OCI-M1 (cell line): ENCODE measurements around the gene PTPRF.

ENCODE experiments used
- DNase-seq: peaks from one replicate; lab custom pipeline; 2025; lab: John Stamatoyannopoulos, UW

Gene PTPRF

GRCh38 chr1:43582162-43582566 is 51.5 kb downstream of the PTPRF start:
- peak; percentile 31 for DNase-seq

- DNase-seq = no peak
Measured at GRCh38 chr1:43583058-43583457, 52.4 kb downstream of the PTPRF start.

GRCh38 chr1:43584204-43584603 is 53.5 kb downstream of the PTPRF start:
- DNase-seq = no peak

- DNase-seq = no peak
Measured at GRCh38 chr1:43585557-43585956, 54.9 kb downstream of the PTPRF start.

- DNase-seq = no peak
Measured at GRCh38 chr1:43586136-43586731, 55.6 kb downstream of the PTPRF start.

GRCh38 chr1:43587001-43587400 is 56.3 kb downstream of the PTPRF start:
- DNase-seq = no peak

- no peak for DNase-seq
Measured at GRCh38 chr1:43587594-43587993, 56.9 kb downstream of the PTPRF start.

- DNase-seq = no peak
Measured at GRCh38 chr1:43588592-43588991, 57.9 kb downstream of the PTPRF start.

- no peak for DNase-seq
Measured at GRCh38 chr1:43590388-43590925, 59.8 kb downstream of the PTPRF start.

GRCh38 chr1:43591181-43591580 is 60.5 kb downstream of the PTPRF start:
- DNase-seq = no peak

GRCh38 chr1:43592051-43592665 is 61.5 kb downstream of the PTPRF start:
- DNase-seq = no peak

GRCh38 chr1:43592974-43593683 is 62.4 kb downstream of the PTPRF start:
- no peak for DNase-seq

- no peak for DNase-seq
Measured at GRCh38 chr1:43596579-43596978, 65.9 kb downstream of the PTPRF start.

- no peak for DNase-seq
Measured at GRCh38 chr1:43597028-43597427, 66.3 kb downstream of the PTPRF start.

- no peak for DNase-seq
Measured at GRCh38 chr1:43597721-43598120, 67.0 kb downstream of the PTPRF start.

- DNase-seq = no peak
Measured at GRCh38 chr1:43598622-43599021, 67.9 kb downstream of the PTPRF start.

GRCh38 chr1:43600033-43601020 is 69.6 kb downstream of the PTPRF start:
- DNase-seq = no peak

- no peak for DNase-seq
Measured at GRCh38 chr1:43602990-43603389, 72.3 kb downstream of the PTPRF start.

GRCh38 chr1:43604192-43604591 is 73.5 kb downstream of the PTPRF start:
- no peak for DNase-seq

- no peak for DNase-seq
Measured at GRCh38 chr1:43605157-43605556, 74.5 kb downstream of the PTPRF start.

- no peak for DNase-seq
Measured at GRCh38 chr1:43605766-43606165, 75.1 kb downstream of the PTPRF start.

- no peak for DNase-seq
Measured at GRCh38 chr1:43606624-43607023, 75.9 kb downstream of the PTPRF start.
